Measurements from ENCODE around the gene FNDC1. TPM values are rescaled to one million over a fixed set of nuclear protein-coding genes. Genes with fewer than 3 reads are reported as not detected.
A peak's percentile ranks its signal among the peaks of the same experiment; 100 is the strongest.

Gene FNDC1
- total RNA-seq, 2 experiments from 2014 or later: not detected

- peaks cover 8% of the 10 kb centered on the region for H3K4me1 Mint-ChIP-seq
- H3K27me3 Mint-ChIP-seq: peaks cover 16% of the 10 kb centered on the region
- H3K4me3 Mint-ChIP-seq: no peak overlapping the region
- no peaks in the 10 kb centered on the region for H3K9me3 Mint-ChIP-seq
- ATAC-seq (ENCODE audit: low read depth) (no peak), DNase-seq (no peak)
- H3K36me3 Mint-ChIP-seq: no peaks in the 10 kb centered on the region
- no peak overlapping the region for H3K27ac Mint-ChIP-seq
- POLR2A ChIA-PET: no interaction called here
Observed at GRCh38 chr6:159201336-159201735, 32.1 kb downstream of the FNDC1 start.

GRCh38 chr6:159203304-159204005, 34.3 kb downstream of the FNDC1 start:
- Mint-ChIP-seq H3K4me1 (peaks cover 8% of the 10 kb centered on the region), H3K4me3 (no peak overlapping the region), H3K36me3 (no peaks in the 10 kb centered on the region), H3K9me3 (no peaks in the 10 kb centered on the region), H3K27me3 (peaks cover 6% of the 10 kb centered on the region), H3K27ac (no peak overlapping the region)
- DNase-seq (no peak), ATAC-seq (ENCODE audit: low read depth) (no peak)
- POLR2A ChIA-PET: no interaction called here

- peak overlapping the region; percentile 2 for H3K4me3 Mint-ChIP-seq
- POLR2A ChIA-PET: no interaction called here
- peak; percentile 22 for ATAC-seq (ENCODE audit: low read depth)
- H3K27me3 Mint-ChIP-seq: peaks cover 6% of the 10 kb centered on the region
- no peaks in the 10 kb centered on the region for H3K36me3 Mint-ChIP-seq
- peaks cover 8% of the 10 kb centered on the region for H3K4me1 Mint-ChIP-seq
- DNase-seq: no peak
- no peaks in the 10 kb centered on the region for H3K9me3 Mint-ChIP-seq
- peak overlapping the region; percentile 18 for H3K27ac Mint-ChIP-seq
Observed at GRCh38 chr6:159204605-159205004, 35.4 kb downstream of the FNDC1 start.

- POLR2A ChIA-PET: interaction anchor here (0.7 kb wide), 1 partner anchor 25 kb away, joined by 3 read pairs; no protein-coding TSS in a partner anchor
- H3K4me3 Mint-ChIP-seq: no peak overlapping the region
- ATAC-seq (ENCODE audit: low read depth): no peak
- H3K27ac Mint-ChIP-seq: no peak overlapping the region
- no peaks in the 10 kb centered on the region for H3K9me3 Mint-ChIP-seq
- peaks cover 11% of the 10 kb centered on the region for H3K27me3 Mint-ChIP-seq
- H3K4me1 Mint-ChIP-seq: no peaks in the 10 kb centered on the region
- no peak for DNase-seq
- H3K36me3 Mint-ChIP-seq: no peaks in the 10 kb centered on the region
Observed at GRCh38 chr6:159212028-159212427, 42.8 kb downstream of the FNDC1 start.

- ATAC-seq (ENCODE audit: low read depth) (no peak), DNase-seq (no peak)
- Mint-ChIP-seq H3K27ac (no peak overlapping the region), H3K36me3 (no peaks in the 10 kb centered on the region), H3K4me3 (no peak overlapping the region), H3K27me3 (peaks cover 13% of the 10 kb centered on the region), H3K4me1 (no peaks in the 10 kb centered on the region), H3K9me3 (no peaks in the 10 kb centered on the region)
- POLR2A ChIA-PET: interaction anchor here (0.7 kb wide), 1 partner anchor 26 kb away, joined by 3 read pairs; no protein-coding TSS in a partner anchor
Observed at GRCh38 chr6:159212525-159213280, 43.5 kb downstream of the FNDC1 start.

- H3K27me3 Mint-ChIP-seq: peaks cover 15% of the 10 kb centered on the region
- no peak overlapping the region for H3K27ac Mint-ChIP-seq
- H3K4me1 Mint-ChIP-seq: no peaks in the 10 kb centered on the region
- no peak overlapping the region for H3K4me3 Mint-ChIP-seq
- no peaks in the 10 kb centered on the region for H3K9me3 Mint-ChIP-seq
- ATAC-seq (ENCODE audit: low read depth) (no peak), DNase-seq (no peak)
- no peaks in the 10 kb centered on the region for H3K36me3 Mint-ChIP-seq
- POLR2A ChIA-PET: no interaction called here
Observed at GRCh38 chr6:159213405-159213804, 44.2 kb downstream of the FNDC1 start.

- ATAC-seq (ENCODE audit: low read depth) (no peak), DNase-seq (no peak)
- Mint-ChIP-seq H3K27me3 (peaks cover 15% of the 10 kb centered on the region), H3K4me1 (no peaks in the 10 kb centered on the region), H3K27ac (no peak overlapping the region), H3K9me3 (no peaks in the 10 kb centered on the region), H3K36me3 (no peaks in the 10 kb centered on the region), H3K4me3 (no peak overlapping the region)
- POLR2A ChIA-PET: no interaction called here
Observed at GRCh38 chr6:159214281-159214680, 45.1 kb downstream of the FNDC1 start.

- H3K4me3 Mint-ChIP-seq: no peak overlapping the region
- POLR2A ChIA-PET: interaction anchor here (0.7 kb wide), 1 partner anchor 11 kb away, joined by 3 read pairs; no protein-coding TSS in a partner anchor
- H3K27ac Mint-ChIP-seq: no peak overlapping the region
- DNase-seq: no peak
- ATAC-seq (ENCODE audit: low read depth): peak; percentile 61
- H3K36me3 Mint-ChIP-seq: no peaks in the 10 kb centered on the region
- peaks cover 26% of the 10 kb centered on the region for H3K27me3 Mint-ChIP-seq
- no peaks in the 10 kb centered on the region for H3K9me3 Mint-ChIP-seq
- H3K4me1 Mint-ChIP-seq: peaks cover 2% of the 10 kb centered on the region
Observed at GRCh38 chr6:159217595-159218275, 48.5 kb downstream of the FNDC1 start.

GRCh38 chr6:159220093-159220492, 50.9 kb downstream of the FNDC1 start:
- H3K4me1 Mint-ChIP-seq: peaks cover 2% of the 10 kb centered on the region
- ATAC-seq (ENCODE audit: low read depth): no peak
- no peaks in the 10 kb centered on the region for H3K36me3 Mint-ChIP-seq
- H3K4me3 Mint-ChIP-seq: no peak overlapping the region
- H3K27ac Mint-ChIP-seq: no peak overlapping the region
- H3K9me3 Mint-ChIP-seq: no peaks in the 10 kb centered on the region
- POLR2A ChIA-PET: no interaction called here
- H3K27me3 Mint-ChIP-seq: peaks cover 27% of the 10 kb centered on the region
- DNase-seq: no peak

GRCh38 chr6:159221486-159222170, 52.4 kb downstream of the FNDC1 start:
- H3K9me3 Mint-ChIP-seq: no peaks in the 10 kb centered on the region
- no peak overlapping the region for H3K4me3 Mint-ChIP-seq
- H3K27me3 Mint-ChIP-seq: peaks cover 29% of the 10 kb centered on the region

GRCh38 chr6:159224452-159224851, 55.3 kb downstream of the FNDC1 start:
- Mint-ChIP-seq H3K9me3 (no peaks in the 10 kb centered on the region), H3K27me3 (peaks cover 32% of the 10 kb centered on the region)
- POLR2A ChIA-PET: no interaction called here

More at GRCh38 chr6:159221486-159222170, 52.4 kb downstream of the FNDC1 start:
- peaks cover 2% of the 10 kb centered on the region for H3K4me1 Mint-ChIP-seq
- H3K36me3 Mint-ChIP-seq: no peaks in the 10 kb centered on the region
- ATAC-seq (ENCODE audit: low read depth) (no peak), DNase-seq (no peak)
- POLR2A ChIA-PET: no interaction called here
- no peak overlapping the region for H3K27ac Mint-ChIP-seq

GRCh38 chr6:159229651-159230051, 60.5 kb downstream of the FNDC1 start:
- POLR2A ChIA-PET: no interaction called here
- Mint-ChIP-seq H3K36me3 (no peaks in the 10 kb centered on the region), H3K4me3 (no peak overlapping the region), H3K4me1 (no peaks in the 10 kb centered on the region), H3K27me3 (peaks cover 39% of the 10 kb centered on the region), H3K9me3 (no peaks in the 10 kb centered on the region), H3K27ac (no peak overlapping the region)
- no peak for ATAC-seq (ENCODE audit: low read depth)
- DNase-seq: no peak

More at GRCh38 chr6:159224452-159224851, 55.3 kb downstream of the FNDC1 start:
- H3K4me1 Mint-ChIP-seq: peaks cover 2% of the 10 kb centered on the region
- DNase-seq (no peak), ATAC-seq (ENCODE audit: low read depth) (no peak)
- H3K36me3 Mint-ChIP-seq: no peaks in the 10 kb centered on the region
- no peak overlapping the region for H3K27ac Mint-ChIP-seq
- H3K4me3 Mint-ChIP-seq: no peak overlapping the region

- POLR2A ChIA-PET: no interaction called here
- Mint-ChIP-seq H3K4me1 (no peaks in the 10 kb centered on the region), H3K27ac (no peak overlapping the region), H3K27me3 (peaks cover 55% of the 10 kb centered on the region), H3K4me3 (no peak overlapping the region), H3K9me3 (no peaks in the 10 kb centered on the region), H3K36me3 (no peaks in the 10 kb centered on the region)
- DNase-seq (no peak), ATAC-seq (ENCODE audit: low read depth) (no peak)
Observed at GRCh38 chr6:159232106-159232645, 63.0 kb downstream of the FNDC1 start.
